NCI-H128 (cell line): ENCODE results near the gene PRR22.

Experiments used
- DNase-seq: peaks from one replicate; lab custom pipeline; 2025; ENCODE audit not compliant: unreplicated experiment; lab: John Stamatoyannopoulos, UW

PRR22 gene

DNA sequence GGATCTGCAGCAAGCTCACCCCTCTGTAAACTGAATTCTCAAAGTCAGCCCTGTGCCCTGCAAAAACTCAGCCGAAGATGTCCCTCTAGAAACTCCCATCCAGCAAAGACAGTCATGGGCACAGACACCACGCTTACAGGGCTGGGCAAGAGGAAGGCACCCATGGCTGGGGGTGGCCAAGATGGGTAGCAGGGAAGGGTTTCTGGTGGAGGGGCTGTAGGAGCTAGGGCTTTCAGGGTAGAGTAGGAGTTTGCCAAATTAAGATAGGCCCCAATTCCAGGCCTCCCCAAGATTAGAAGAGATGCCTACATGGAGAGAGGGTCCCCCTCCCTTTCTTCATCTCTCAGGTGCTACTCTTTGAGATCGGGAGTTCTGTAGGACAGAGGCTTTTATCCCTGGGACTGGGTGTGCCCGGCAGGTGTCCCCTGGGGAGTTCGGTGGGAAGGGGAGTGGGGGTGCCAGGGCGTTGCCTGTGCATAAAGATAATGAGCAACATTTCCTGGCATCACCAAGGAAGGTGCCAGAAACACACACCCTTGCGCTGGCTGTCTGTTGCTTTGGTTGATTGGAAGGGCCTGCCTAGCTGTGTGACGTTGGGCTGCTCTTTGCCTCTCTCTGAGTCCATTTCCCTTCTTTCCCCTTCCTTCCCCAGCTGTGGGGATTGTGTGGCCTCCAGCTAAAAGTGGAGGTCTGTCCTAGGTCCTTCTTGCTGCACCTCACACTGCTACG lies 29.7 kb upstream of the PRR22 start:
- no peak for DNase-seq

DNA sequence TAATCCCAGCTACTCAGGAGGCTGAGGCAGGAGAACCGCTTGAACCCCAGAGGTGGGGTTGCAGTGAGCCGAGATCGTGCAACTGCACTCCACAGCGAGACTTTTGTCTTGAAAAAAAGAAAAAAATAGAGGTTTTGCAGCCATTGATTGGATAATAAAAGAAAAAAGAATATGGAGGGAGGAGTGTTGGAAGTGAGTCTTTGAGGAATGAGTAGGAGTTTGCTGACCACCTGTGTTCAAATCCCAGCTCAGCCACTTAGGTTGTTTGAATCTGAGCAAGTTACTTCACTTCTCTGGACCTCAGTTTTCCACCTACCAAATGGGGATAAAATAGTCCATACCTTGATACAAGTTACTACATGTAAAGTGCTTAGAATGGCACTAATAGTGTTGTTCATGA lies 26.6 kb upstream of the PRR22 start:
- DNase-seq, result no peak

GRCh38 chr19:5809469-5809868 lies 24.9 kb upstream of the PRR22 start:
- DNase-seq, result no peak

- no peak for DNase-seq
Measured at GRCh38 chr19:5809053-5809452, 24.5 kb upstream of the PRR22 start.

GRCh38 chr19:5808120-5808816 lies 23.7 kb upstream of the PRR22 start:
- DNase-seq, result no peak

DNA sequence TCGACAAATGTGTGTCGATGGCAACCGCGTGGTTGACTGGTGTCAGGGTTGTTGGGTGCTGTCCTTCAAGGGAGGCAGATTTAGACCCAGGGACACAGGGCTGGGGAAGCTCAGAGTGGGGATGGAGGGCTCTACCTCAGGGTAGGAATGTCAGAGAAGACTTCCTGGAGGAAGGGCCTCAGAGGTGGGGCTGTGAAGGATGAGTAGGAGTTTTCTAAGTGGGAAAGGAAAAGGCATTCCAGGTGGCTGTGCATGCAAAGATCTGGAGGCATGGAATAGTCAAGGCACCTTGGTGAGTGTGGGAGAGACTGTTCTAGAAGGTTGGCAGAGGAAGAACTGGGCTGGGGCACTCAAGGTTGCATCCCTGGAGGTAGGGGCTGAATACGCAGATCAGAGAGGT lies 22.4 kb upstream of the PRR22 start:
- no peak for DNase-seq

GRCh38 chr19:5806133-5806489 lies 21.6 kb upstream of the PRR22 start:
- no peak for DNase-seq

GRCh38 chr19:5805462-5806132 lies 21.1 kb upstream of the PRR22 start:
- peak; percentile 71 for DNase-seq

- no peak for DNase-seq
Measured at GRCh38 chr19:5804516-5805461, 20.2 kb upstream of the PRR22 start, which contains the start of gene NRTN. TSS of gene NRTN (plus strand) at chr19:5805067. CDS start at chr19:5824166, 19,099 bp downstream.

- peak; percentile 93 for DNase-seq
Measured at GRCh38 chr19:5803752-5804515, 19.4 kb upstream of the PRR22 start.

- DNase-seq, result no peak
Measured at GRCh38 chr19:5803441-5803751, 18.9 kb upstream of the PRR22 start.

DNA sequence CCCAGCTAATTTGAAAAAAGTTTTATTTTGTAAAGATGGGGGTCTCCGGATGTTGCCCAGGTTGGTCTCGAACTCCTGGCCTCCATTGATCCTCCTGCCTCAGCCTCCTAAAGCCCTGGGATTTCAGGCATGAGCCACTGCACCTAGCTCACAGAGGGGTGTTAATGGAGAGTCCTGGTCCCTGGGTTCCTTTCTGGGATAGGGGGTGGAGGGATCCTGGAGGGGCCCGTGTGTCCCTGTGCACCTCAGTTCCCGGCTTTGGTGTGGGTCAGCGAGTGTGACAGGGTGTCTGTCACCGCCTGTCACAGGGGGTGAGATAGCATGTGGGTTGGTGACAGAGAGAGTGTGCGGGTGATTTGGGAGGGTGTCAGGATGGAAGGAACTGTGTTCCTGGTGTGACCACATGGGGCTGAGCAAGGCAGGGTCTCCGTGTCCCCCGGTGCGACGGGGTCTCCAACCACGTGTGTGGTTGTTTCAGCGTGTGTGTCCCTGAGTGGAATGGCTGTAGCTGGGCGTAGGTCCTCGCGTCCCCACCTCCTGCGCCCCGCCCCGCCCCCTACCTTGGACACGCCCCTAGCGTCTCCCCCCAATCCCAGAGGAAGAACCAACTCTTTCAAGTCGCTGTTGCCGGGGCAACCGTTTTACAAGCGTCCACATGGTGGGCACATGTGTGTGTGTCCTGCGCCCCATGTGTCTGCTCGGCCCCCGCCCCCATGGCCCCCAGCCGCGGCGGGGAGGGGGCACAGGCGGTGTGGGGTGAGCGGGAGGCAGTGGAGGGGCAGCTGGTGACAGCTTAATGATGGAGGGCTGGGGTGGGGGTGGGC lies 17.5 kb upstream of the PRR22 start:
- peak; percentile 16 for DNase-seq

- no peak for DNase-seq
Measured at GRCh38 chr19:5800361-5801270, 16.1 kb upstream of the PRR22 start.

GRCh38 chr19:5799247-5800241 lies 15.0 kb upstream of the PRR22 start:
- no peak for DNase-seq

GRCh38 chr19:5798244-5798643 lies 13.7 kb upstream of the PRR22 start:
- DNase-seq, result no peak

DNA sequence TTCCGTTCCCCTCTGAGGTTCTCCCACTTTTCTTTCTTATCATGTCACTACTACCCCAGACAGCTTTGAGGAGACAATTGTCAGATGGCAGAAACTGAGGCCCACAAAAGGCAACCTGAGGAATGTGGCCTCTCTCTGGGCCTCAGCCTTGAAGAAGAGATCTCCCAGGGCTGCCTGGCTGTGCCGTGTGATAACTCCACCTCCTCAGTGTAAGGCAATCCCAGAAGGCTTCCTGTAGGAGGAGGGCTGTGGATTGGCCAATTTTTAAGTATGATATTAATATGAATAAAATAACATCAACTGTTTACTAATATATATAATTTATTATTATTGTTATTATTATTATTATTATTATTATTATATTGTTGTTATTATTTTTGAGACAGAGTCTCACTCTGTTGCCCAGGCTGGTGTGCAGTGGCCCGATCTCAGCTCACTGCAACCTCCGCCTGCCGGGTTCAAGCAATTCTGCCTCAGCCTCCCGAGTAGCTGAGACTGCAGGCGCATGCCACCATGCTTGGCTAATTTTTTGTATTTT lies 10.9 kb upstream of the PRR22 start:
- no peak for DNase-seq

DNA sequence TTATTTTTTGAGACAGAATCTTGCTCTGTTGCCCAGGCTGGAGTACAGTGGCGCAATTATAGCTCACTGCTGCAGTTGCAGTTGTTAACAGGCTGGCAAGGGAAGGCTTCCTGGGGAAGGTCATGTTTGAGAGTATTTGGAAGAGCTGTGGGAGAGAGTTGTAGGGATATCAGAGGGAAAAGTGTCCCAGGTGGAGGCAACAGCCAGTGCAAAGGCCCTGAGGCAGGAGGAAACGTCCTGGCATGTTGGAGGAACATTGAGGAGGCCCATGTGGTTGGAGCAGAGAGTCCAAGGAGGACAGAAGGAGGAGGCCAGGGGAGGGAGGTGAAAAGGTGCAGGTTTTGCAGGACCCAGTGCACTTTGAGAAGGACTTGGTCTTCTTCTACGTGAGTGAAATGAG lies 8.6 kb upstream of the PRR22 start:
- DNase-seq, result no peak
